ENCODE results near the gene XPNPEP2.
"Not testable (repeated sequence)": the region's sequence is repeated elsewhere in the genome, so short reads cannot be mapped to it uniquely, and the experiment has no call there.

The XPNPEP2 gene

GRCh38 chrX:129719931-129720530, 18.7 kb upstream of the XPNPEP2 start:
- DNase-seq (ENCODE audit: low spot score), result no peak

- no peak for DNase-seq (ENCODE audit: low spot score)
Measured at GRCh38 chrX:129720741-129721140, 18.0 kb upstream of the XPNPEP2 start.

DNA sequence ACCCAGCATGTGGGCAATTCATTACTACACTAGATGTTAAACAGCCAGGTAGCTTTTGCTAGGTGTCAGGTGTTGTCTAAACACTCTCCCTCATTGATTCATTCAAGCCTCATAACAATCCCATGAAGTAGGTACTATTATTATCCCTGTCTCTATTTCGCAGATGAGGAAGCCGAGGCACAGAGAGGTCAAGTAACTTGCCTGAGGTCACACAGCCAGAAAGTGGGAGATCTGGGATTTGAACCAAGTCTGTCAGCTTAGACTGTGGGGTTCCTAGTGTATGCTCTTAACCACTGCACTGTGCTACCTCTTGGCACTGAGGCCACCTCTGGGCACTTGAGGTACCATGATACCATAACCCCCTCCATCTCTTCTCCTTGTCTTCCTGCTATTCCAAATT, 17.4 kb upstream of the XPNPEP2 start:
- no peak for DNase-seq (ENCODE audit: low spot score)

DNA sequence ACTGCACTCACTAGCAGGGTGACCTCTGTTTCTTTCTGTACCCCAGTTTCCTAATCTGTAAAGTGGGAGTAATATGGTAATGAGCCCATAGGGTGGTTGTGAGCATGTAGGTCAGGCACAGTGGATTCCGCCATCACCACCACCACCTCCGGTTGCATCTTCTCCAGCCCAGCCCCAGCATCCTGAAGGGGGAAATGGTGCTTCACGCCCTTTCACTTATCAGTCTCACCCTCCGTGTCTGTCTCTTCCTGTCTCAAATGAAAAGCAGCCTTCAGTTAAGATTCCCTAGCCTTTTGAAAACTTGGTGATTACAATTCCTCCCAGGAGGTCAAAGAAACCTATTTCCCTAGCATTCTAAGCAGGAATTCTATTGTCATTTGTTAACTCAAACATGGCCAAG, 16.9 kb upstream of the XPNPEP2 start:
- DNase-seq (ENCODE audit: low spot score), result no peak

DNA sequence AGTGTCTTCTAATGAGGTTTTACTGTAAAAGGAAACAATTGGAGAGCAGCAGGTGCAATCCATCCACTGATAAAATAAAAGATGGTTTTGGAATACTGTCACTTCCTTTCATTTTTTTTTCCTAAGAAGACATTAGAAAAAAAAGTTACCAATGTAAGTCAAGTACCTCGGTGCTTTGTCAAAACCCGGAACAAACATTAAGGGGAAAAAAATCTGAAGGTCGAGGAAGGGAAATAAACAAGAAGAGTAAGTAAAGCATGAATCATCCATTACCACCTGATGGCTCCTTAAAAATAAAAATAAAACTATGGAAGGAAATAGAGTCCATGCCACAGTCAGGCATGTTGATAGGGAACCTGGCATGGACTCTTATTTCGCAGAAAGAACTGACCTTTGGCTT, 15.3 kb upstream of the XPNPEP2 start:
- no peak for DNase-seq (ENCODE audit: low spot score)

DNA sequence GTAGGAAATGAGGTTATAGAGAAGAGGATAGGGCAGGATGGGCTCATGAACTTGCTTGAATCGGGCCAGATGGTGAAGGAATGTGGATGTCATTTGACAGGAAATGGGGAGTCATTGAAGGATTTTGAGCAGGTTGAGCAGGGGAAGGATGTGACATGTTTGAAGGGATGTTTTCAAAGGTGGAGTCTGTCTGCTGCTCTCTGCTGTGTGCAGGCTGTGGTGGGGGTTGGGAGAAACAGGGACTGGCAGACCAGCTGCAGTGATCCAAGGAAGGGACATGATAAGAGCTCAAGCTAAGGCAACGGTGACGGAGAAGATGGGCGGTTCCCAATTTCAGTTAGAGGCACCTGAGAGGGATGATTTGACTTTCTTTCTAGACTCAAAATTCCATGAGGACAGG, 14.0 kb upstream of the XPNPEP2 start:
- no peak for DNase-seq (ENCODE audit: low spot score)

- DNase-seq (ENCODE audit: low spot score), result peak; percentile 20
Measured at GRCh38 chrX:129726307-129727111, 12.3 kb upstream of the XPNPEP2 start.

DNA sequence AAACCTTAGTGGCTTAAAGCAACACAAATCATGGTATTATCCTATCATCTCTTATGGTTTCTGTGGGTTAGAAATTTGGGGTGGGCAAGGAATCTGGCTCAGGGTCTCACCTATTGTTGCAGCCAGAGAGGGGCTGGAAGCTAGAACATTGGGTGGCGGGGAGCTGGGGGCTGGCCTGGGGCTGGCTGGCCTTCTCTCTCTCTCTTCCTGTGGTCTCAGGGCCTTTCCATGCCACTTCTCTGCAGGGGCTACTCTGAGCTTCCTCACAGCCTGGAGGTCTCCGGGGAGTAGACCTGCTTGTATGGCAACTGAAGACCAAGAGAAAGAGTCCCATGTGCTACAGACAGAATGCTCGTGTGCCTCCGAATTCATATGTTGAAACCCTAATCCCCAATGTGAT, 10.7 kb upstream of the XPNPEP2 start:
- no peak for DNase-seq (ENCODE audit: low spot score)

DNA sequence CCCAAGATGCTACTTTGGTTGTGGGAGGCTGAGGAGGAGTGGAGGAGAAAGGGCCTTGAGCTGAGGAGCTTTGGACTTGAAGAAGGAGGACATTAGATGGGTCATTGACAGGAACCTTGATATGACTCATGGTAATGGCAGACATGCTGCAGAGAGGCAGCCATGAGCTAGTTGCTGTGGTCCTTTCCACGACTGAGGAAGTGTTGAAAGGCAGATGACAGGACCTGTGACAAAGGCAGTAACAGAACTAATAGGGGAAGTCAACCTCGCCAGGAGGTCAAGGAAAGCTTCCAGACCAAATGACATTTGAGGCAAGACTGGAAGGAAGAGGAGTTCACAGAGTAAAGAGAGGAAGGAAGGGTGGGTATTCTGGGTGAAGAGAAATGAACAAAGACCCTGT, 7.6 kb upstream of the XPNPEP2 start:
- DNase-seq (ENCODE audit: low spot score), result no peak

DNA sequence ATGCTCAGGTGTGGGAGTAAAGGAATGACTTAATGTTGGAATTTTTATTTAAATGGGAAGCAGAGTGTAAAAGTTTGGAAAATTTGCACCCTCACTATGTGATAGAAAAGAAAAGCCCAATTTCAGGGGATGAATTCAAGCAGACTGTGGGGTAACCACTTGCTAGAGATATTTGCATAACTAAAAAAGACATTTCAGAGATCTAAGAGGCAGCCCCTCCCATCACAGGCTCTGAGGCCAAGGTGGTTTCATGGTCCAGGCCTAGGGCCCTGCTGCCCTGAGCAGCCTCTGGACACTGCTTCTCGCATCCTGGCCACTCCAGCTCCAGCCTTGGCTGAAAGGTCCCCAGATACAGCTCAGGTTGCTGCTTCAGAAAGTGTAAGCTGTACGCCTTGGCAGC, 5.9 kb upstream of the XPNPEP2 start:
- no peak for DNase-seq (ENCODE audit: low spot score)

- no peak for DNase-seq (ENCODE audit: low spot score)
Measured at GRCh38 chrX:129733335-129733734, 5.4 kb upstream of the XPNPEP2 start.

DNA sequence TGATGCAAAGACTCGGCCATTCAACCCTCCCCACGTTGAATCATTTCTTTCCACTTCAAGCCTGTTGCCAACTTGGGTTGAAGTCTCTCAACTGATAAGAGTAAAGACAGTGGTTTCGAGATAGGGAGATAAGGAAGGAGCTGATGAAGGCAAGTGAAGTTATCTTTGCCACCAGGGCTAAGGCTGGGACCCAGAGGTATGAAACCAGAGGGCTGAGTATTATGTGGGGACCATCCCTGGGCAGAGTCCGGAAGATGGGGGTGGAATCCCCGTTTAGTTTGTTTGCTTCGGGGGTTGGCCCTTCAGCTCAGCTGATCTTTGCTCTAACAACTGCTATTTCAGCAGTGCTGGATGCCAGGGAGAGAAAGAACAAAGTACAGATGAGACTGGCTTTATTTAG, 2.3 kb upstream of the XPNPEP2 start:
- no peak for DNase-seq (ENCODE audit: low spot score)

GRCh38 chrX:129737916-129738315, 863 bp upstream of the XPNPEP2 start:
- DNase-seq (ENCODE audit: low spot score), result no peak

GRCh38 chrX:129739578-129739977, 799 bp downstream of the XPNPEP2 start:
- no peak for DNase-seq (ENCODE audit: low spot score)

GRCh38 chrX:129741880-129742758, 3.3 kb downstream of the XPNPEP2 start:
- DNase-seq (ENCODE audit: low spot score), result no peak

- DNase-seq (ENCODE audit: low spot score), result not testable (repeated sequence)
Measured at GRCh38 chrX:129742759-129743152, 4.0 kb downstream of the XPNPEP2 start.

GRCh38 chrX:129743821-129744220, 5.0 kb downstream of the XPNPEP2 start:
- no peak for DNase-seq (ENCODE audit: low spot score)

DNA sequence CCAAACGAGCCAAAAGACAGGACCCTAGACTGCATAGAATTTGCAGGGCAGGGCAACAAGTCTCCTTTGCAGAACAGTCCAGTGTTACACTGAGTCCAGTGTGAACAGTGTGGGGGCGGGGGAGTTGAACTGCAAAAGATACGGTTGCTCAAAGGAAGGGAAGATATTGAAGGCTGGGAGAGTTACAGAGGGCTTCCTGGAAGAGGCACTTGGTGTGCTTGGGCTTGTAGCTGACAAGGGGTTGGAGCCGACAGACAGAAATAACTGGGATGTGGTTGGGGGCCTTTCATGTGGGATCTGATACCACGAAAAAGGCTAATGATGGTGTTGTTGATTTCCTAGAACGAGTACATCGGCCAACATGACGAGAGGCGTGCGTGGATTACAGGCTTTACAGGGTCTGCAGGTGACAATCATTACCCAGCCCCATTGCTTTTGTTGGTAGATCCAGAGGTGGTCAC, 6.1 kb downstream of the XPNPEP2 start:
- DNase-seq (ENCODE audit: low spot score), result no peak

GRCh38 chrX:129746557-129747470, 8.0 kb downstream of the XPNPEP2 start:
- no peak for DNase-seq (ENCODE audit: low spot score)

DNA sequence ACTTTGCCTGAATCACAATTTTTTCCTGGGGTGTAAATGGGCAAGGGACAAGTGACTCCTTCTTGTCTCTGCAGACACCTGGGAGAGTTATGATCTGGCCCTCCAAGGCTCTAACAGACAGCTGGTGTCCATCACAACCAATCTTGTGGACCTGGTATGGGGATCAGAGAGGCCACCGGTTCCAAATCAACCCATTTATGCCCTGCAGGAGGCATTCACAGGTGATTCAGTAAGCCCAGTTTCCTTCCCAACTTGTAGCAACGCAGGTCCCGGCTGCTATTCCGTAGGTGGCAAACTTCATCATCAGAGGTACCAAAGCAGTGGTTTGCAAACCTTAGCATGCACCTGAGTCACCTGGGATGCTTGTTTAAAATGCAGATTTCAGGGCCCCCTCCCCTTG, 8.8 kb downstream of the XPNPEP2 start:
- DNase-seq (ENCODE audit: low spot score), result no peak

GRCh38 chrX:129748305-129748704, 9.5 kb downstream of the XPNPEP2 start:
- DNase-seq (ENCODE audit: low spot score), result no peak

- no peak for DNase-seq (ENCODE audit: low spot score)
Measured at GRCh38 chrX:129749069-129749468, 10.3 kb downstream of the XPNPEP2 start.
